Uterus (tissue), 2 donors: Measurements from ENCODE around the gene DPF3.

ENCODE experiments used
- CTCF ChIP-seq, 4 experiments: fragments of 200-600 bp in 2 of 4; fragments of 450-650 bp in 2 of 4; sonication (generic) in 2 of 4; IDR thresholded peaks; one replicate each; pipeline ENCODE4 v1.5.1; 2016 to 2019; ENCODE audit warnings: antibody characterized with exemption in 4 of 4, mild to moderate bottlenecking in 2 of 4, moderate library complexity in 1 of 4
- POLR2A ChIP-seq, 2 donors: fragments of 450-650 bp; IDR thresholded peaks; one replicate each; pipeline ENCODE4 v1.6.1; 2016; ENCODE audit warnings: antibody characterized with exemption in 2 of 2, mild to moderate bottlenecking in 1 of 2, moderate library complexity in 1 of 2

GRCh38 chr14:72737560-72737943 lies 156.3 kb downstream of the DPF3 start:
- TF ChIP-seq CTCF (IDR thresholded peaks at IDR 0.05) (no peak), POLR2A (IDR thresholded peaks at IDR 0.05) (no peak)
